K562 (cell line): Measurements from ENCODE around the gene RNF114. TPM values are rescaled to one million over a fixed set of nuclear protein-coding genes. Genes with fewer than 3 reads are reported as not detected.

Experiments used
- ATAC-seq: fragments of 200-7000 bp; cut with Tn5 transposase; 3 replicates; pipeline ENCODE4 v1.9.1; 2020; ENCODE audit warnings: moderate library complexity
- BruUV-seq: library from RNA; stranded (reverse); fragments of 400-500 nt; replicated peaks from 2 replicates; lab custom pipeline; 2021; lab: Mats Ljungman, UMichigan
- CTCF ChIA-PET: fragments of 300-600 bp; formaldehyde crosslinking; extraction: SDS; loops from one replicate; lab custom pipeline; 2021; ENCODE audit warnings: low intra/inter-chr PET ratio; lab: Yijun Ruan, JAX
- POLR2A ChIA-PET: fragments of 300-600, 350-650 bp; sonication (Branson Sonifier 250); formaldehyde crosslinking; extraction: SDS; loops from one replicate; lab custom pipeline; 2021; ENCODE audit warnings: antibody characterized with exemption, inconsistent platforms; lab: Yijun Ruan, JAX
- DNase-seq, 4 experiments: peaks; one replicate each; pipeline versions ENCODE4 v3.0.0 to v3.0.0-alpha.2; 2011 to 2018; ENCODE audit warnings: low spot score in 3 of 4, mixed read lengths in 3 of 4; ENCODE audit errors: extremely low read depth in 1 of 4
- FAIRE-seq: peaks from 2 replicates; lab custom pipeline; 2011; peaks lifted over from hg19 to GRCh38; lab: Jason Lieb, UNC
- H2AFZ ChIP-seq: 2 replicates; pipeline ENCODE4 v1.6.0; 2011; ENCODE audit warnings: low read depth, low read length, control low read depth, inconsistent platforms
- H3K27ac ChIP-seq: fragments of 200-600 bp; 3 replicates; pipeline ENCODE4 v1.8.0; 2011; ENCODE audit warnings: low read depth, mild to moderate bottlenecking, control low read depth, inconsistent platforms, low read length, moderate library complexity, mixed read lengths; ENCODE audit errors: extremely low read depth
- H3K27me3 ChIP-seq, 2 experiments: fragments of 300-600 bp in 1 of 2; 2 replicates in 1 of 2; 3 replicates in 1 of 2; pipeline versions ENCODE4 v1.6.0 to v1.8.0; 2011; ENCODE audit warnings: inconsistent platforms in 2 of 2, low read length in 2 of 2, mild to moderate bottlenecking in 1 of 2, mixed read lengths in 1 of 2, moderate library complexity in 1 of 2; ENCODE audit not compliant: control insufficient read depth in 2 of 2, insufficient read depth in 2 of 2
- H3K36me3 ChIP-seq: fragments of 300-600 bp; 3 replicates; pipeline ENCODE4 v1.8.0; 2011; ENCODE audit warnings: mild to moderate bottlenecking, low read length, inconsistent platforms; ENCODE audit not compliant: control insufficient read depth, insufficient read depth
- H3K4me1 ChIP-seq, 2 experiments: fragments of 200-600 bp in 1 of 2; replicated peaks in 1 of 2; 2 replicates in 1 of 2; 3 replicates in 1 of 2; pipeline versions ENCODE4 v1.5.1 to v1.8.0; 2011; ENCODE audit warnings: inconsistent platforms in 2 of 2, low read length in 2 of 2, mild to moderate bottlenecking in 1 of 2, mixed read lengths in 1 of 2, moderate library complexity in 1 of 2; ENCODE audit not compliant: control insufficient read depth in 2 of 2, insufficient read depth in 2 of 2
- H3K4me2 ChIP-seq: 2 replicates; pipeline ENCODE4 v1.6.1; 2011; ENCODE audit warnings: low read length, control low read depth, inconsistent platforms, mixed read lengths; ENCODE audit not compliant: insufficient read depth
- H3K4me3 ChIP-seq: fragments of 200-600 bp; sonication (generic), shearing (Covaris generic); 2 replicates; pipeline ENCODE4 v1.5.1; 2016; ENCODE audit warnings: control low read depth, inconsistent platforms
- H3K79me2 ChIP-seq: fragments of 200-600 bp; 3 replicates; pipeline ENCODE4 v1.8.0; 2011; ENCODE audit warnings: low read length, inconsistent platforms; ENCODE audit not compliant: control insufficient read depth, insufficient read depth
- H3K9ac ChIP-seq, 2 experiments: 2 replicates each; pipeline versions ENCODE4 v1.6.0 to v1.6.1; 2011; ENCODE audit warnings: low read depth in 2 of 2, low read length in 2 of 2, control low read depth in 1 of 2, inconsistent platforms in 1 of 2, mild to moderate bottlenecking in 1 of 2, mixed read lengths in 1 of 2; ENCODE audit not compliant: insufficient read depth in 1 of 2
- H3K9me1 ChIP-seq: one replicate; pipeline ENCODE4 v1.6.0; 2011; ENCODE audit warnings: inconsistent platforms, mild to moderate bottlenecking, low read length, moderate library complexity; ENCODE audit not compliant: control insufficient read depth, insufficient read depth
- H3K9me3 ChIP-seq: replicated peaks from 2 replicates; pipeline ENCODE4 v1.5.1; 2011; ENCODE audit warnings: low read depth, low read length, inconsistent platforms; ENCODE audit not compliant: control insufficient read depth, insufficient read depth
- H4K20me1 ChIP-seq: replicated peaks from 2 replicates; pipeline ENCODE4 v1.6.1; 2011; ENCODE audit warnings: low read length, inconsistent platforms, mixed read lengths; ENCODE audit not compliant: control insufficient read depth, insufficient read depth
- CREBBP ChIP-seq: IDR thresholded peaks from one replicate; pipeline ENCODE4 v1.6.1; 2012; ENCODE audit warnings: low read depth, mild to moderate bottlenecking, control low read depth, inconsistent platforms, low read length
- POLR2G ChIP-seq: fragments of 200-400 bp; formaldehyde crosslinking; IDR thresholded peaks from 2 replicates; pipeline ENCODE4 v1.6.1; 2017; ENCODE audit warnings: low read depth, mild to moderate bottlenecking, antibody characterized with exemption, low read length, moderate library complexity
- RBFOX2 ChIP-seq: fragments of 200-400 bp; formaldehyde crosslinking; IDR thresholded peaks from 2 replicates; pipeline ENCODE4 v1.6.1; 2017; ENCODE audit warnings: low read depth, mild to moderate bottlenecking, low read length, moderate library complexity
- SMARCC2 ChIP-seq: fragments of 450-650 bp; IDR thresholded peaks from 2 replicates; pipeline ENCODE4 v1.6.1; 2017; ENCODE audit warnings: antibody characterized with exemption, moderate library complexity, mild to moderate bottlenecking, low read depth
- ZBTB33 ChIP-seq: sonication (generic); formaldehyde crosslinking; IDR thresholded peaks from 2 replicates; pipeline ENCODE4 v1.8.1; 2023; ENCODE audit warnings: mild to moderate bottlenecking, missing genetic modification reagents
- WGBS: fragments of 100-300 bp; shearing (Covaris generic); methylation state at CpG from one replicate; pipeline ENCODE4 v1.1.6; 2016; ENCODE audit warnings: low coverage, mixed read lengths; ENCODE audit not compliant: insufficient coverage; ENCODE audit errors: missing lambda C conversion rate; 5-methylcytosine and 5-hydroxymethylcytosine counted together
- in situ Hi-C: fragments of 300-500 bp; cut with MboI; formaldehyde crosslinking; loops from 4 replicates; pipeline ENCODE4 v1.15.0; 2018; ENCODE audit warnings: inconsistent platforms, mixed read lengths
- intact Hi-C: fragments of 100-400 bp; cut with micrococcal nuclease; formaldehyde crosslinking; loops from 2 replicates; pipeline ENCODE4 v1.14.2; 2022
- polyA plus RNA-seq, 8 experiments: library from polyadenylated mRNA; depleted of rRNA in 4 of 8; stranded (reverse) in 5 of 8; unstranded in 3 of 8; fragments of >200 nt; fragmentation: Nextera tagmentation in 2 of 8; fragmentation: Illumina TruSeq in 1 of 8; extraction: Ambion mirVana in 2 of 8; extraction: Trizol in 1 of 8; gene quantifications; 2 replicates each; pipeline versions ENCODE4 v1.2.1 to v1.2.3, GENCODE V29; 2011 to 2014; ENCODE audit warnings: inconsistent platforms in 1 of 8, missing spikeins in 1 of 8
- total RNA-seq, 7 experiments: library from RNA; depleted of rRNA in 6 of 7; stranded (reverse); fragments of >200 nt in 6 of 7; fragmentation: Illumina TruSeq in 2 of 7; extraction: Trizol in 2 of 7; gene quantifications; 2 replicates each; pipeline versions ENCODE4 v1.2.1 to v1.2.3, GENCODE V29; 2011 to 2021; ENCODE audit warnings: low replicate concordance in 1 of 7

Gene RNF114
- total and polyA plus RNA-seq, 9 of the 15 experiments (the other 6 are each of a cell fraction or from before 2014, with no cell fraction given): 38.6 to 111 (median 62.6) TPM

- POLR2A ChIA-PET: interaction anchor here (1.1 to 1.3 kb wide), 2 partner anchors 9 to 11 kb away, joined by 3 to 4 read pairs; no protein-coding TSS in a partner anchor
- H3K4me2 ChIP-seq: no peak overlapping the region
- H4K20me1 ChIP-seq: no peaks in the 10 kb centered on the region
- no peak overlapping the region for H3K4me3 ChIP-seq
- FAIRE-seq: no peak
- 86% methylated on average over 25 of the region's 29 CpGs for WGBS
- no peaks in the 10 kb centered on the region for H3K9me3 ChIP-seq
- H3K9me1 ChIP-seq: no peaks in the 10 kb centered on the region
- H3K79me2 ChIP-seq: peaks cover 14% of the 10 kb centered on the region
- H2AFZ ChIP-seq: no peak overlapping the region
- no TSS peak for BruUV-seq
- in situ Hi-C loops (no loop called here), intact Hi-C loops (no loop called here)
- H3K36me3 ChIP-seq: peaks cover 62% of the 10 kb centered on the region
- CTCF ChIA-PET: no interaction called here
- peak overlapping the region in 1 of 2 experiments; percentile 4; a peak in 1 of 4 replicates for H3K9ac ChIP-seq
- TF ChIP-seq RBFOX2 (0 out of 2 replicates have a peak, but pooled peaks have one; percentile 26), ZBTB33 (peak; percentile 70; the same call in 1 of the 2 replicates), SMARCC2 (no peak), CREBBP (no peak), POLR2G (peak; percentile 15; the same call in 1 of the 2 replicates)
- TF ChIP-seq, all 486 proteins: peak for 3
- no peak overlapping the region for H3K27ac ChIP-seq
- DNase-seq (peak in 1 of 4 experiments; percentile 14), ATAC-seq (no peak)
- peaks cover 0 to 16% of the 10 kb centered on the region in 2 experiments; a peak in 2 of 5 replicates for H3K4me1 ChIP-seq
- no peaks in the 10 kb centered on the region for H3K27me3 ChIP-seq
Measured at GRCh38 chr20:49905415-49906091, 30.6 kb upstream of the RNF114 start.
